HG03439 (cell line): ENCODE measurements around the gene HPSE.
A peak's percentile ranks its signal among the peaks of the same experiment; 100 is the strongest.

ENCODE experiments used
- ATAC-seq: cut with Tn5 transposase; IDR thresholded peaks from one replicate; pipeline ENCODE4 v1.9.1; 2021; ENCODE audit warnings: mild to moderate bottlenecking, moderate library complexity; ENCODE audit not compliant: unreplicated experiment

HPSE gene

GRCh38 chr4:83334425-83335241 is at the start of gene HPSE:
Gene HPSE, minus strand, starts transcription at chr4:83334848. Its CDS starts 66 bp downstream, at chr4:83334782.
- ATAC-seq = no peak

GRCh38 chr4:83382850-83383249 is 48.2 kb upstream of the HPSE start:
- no peak for ATAC-seq

- no peak for ATAC-seq
Measured at GRCh38 chr4:83381173-83381572, 46.5 kb upstream of the HPSE start.

- ATAC-seq = no peak
Measured at GRCh38 chr4:83378419-83378818, 43.8 kb upstream of the HPSE start.

- ATAC-seq = no peak
Measured at GRCh38 chr4:83372931-83373330, 38.3 kb upstream of the HPSE start.

GRCh38 chr4:83371936-83372335 is 37.3 kb upstream of the HPSE start:
- no peak for ATAC-seq

- ATAC-seq = no peak
Measured at GRCh38 chr4:83371235-83371634, 36.6 kb upstream of the HPSE start.

GRCh38 chr4:83370640-83370906 is 35.9 kb upstream of the HPSE start:
- ATAC-seq = no peak

- ATAC-seq = no peak
Measured at GRCh38 chr4:83369831-83370639, 35.4 kb upstream of the HPSE start.

GRCh38 chr4:83364312-83364711 is 29.7 kb upstream of the HPSE start:
- ATAC-seq = no peak

GRCh38 chr4:83362492-83363329 is 28.1 kb upstream of the HPSE start:
- ATAC-seq = no peak

GRCh38 chr4:83361416-83362103 is 26.9 kb upstream of the HPSE start:
- no peak for ATAC-seq

GRCh38 chr4:83360018-83360417 is 25.4 kb upstream of the HPSE start:
- no peak for ATAC-seq

- no peak for ATAC-seq
Measured at GRCh38 chr4:83358410-83358809, 23.8 kb upstream of the HPSE start.

GRCh38 chr4:83356899-83357661 is 22.4 kb upstream of the HPSE start:
- ATAC-seq = peak; percentile 63

GRCh38 chr4:83353516-83353915 is 18.9 kb upstream of the HPSE start:
- ATAC-seq = no peak

GRCh38 chr4:83348074-83348473 is 13.4 kb upstream of the HPSE start:
- no peak for ATAC-seq

GRCh38 chr4:83342476-83342875 is 7.8 kb upstream of the HPSE start:
- ATAC-seq = no peak

- no peak for ATAC-seq
Measured at GRCh38 chr4:83340692-83341343, 6.2 kb upstream of the HPSE start.

- no peak for ATAC-seq
Measured at GRCh38 chr4:83339573-83339972, 4.9 kb upstream of the HPSE start.
